ENCODE measurements around the gene ARHGAP15. TPM values are rescaled to one million over a fixed set of nuclear protein-coding genes. Genes with fewer than 3 reads are reported as not detected.

Gene ARHGAP15
- polyA plus RNA-seq, 1 donor from 2014 or later: 0.30 TPM

DNA sequence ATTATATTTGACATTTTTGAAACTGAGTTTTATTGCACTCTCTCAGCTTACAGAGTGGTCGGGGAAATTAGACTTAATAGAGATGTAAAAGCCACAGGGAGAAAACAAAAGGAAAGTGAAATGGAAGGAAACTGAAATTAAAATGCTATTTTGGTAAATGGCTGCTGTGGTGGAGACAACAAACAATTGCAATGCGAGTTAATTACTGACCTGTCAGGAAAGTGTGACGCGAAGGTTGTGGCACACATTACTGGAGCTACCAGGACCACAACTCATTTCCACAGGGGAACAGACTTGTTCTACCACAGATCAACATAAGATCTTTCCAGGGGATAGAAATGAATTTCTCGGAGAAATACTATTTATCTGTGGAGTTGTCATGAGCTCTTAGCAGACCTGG lies 19.5 kb downstream of the ARHGAP15 start:
- Histone ChIP-seq H3K9ac (ENCODE audit: low read length) (no peak overlapping the region), H3K9me3 (ENCODE audit: low read length) (no peaks in the 10 kb centered on the region), H3K27ac (ENCODE audit: low read length) (no peak overlapping the region), H3K4me2 (ENCODE audit: low read length) (no peak overlapping the region), H2AFZ (ENCODE audit: low read depth, low read length) (no peak overlapping the region), H3K79me2 (replicated peaks; ENCODE audit: insufficient read depth, low read length) (no peaks in the 10 kb centered on the region), H3F3A (ENCODE audit: insufficient read depth, low read length, poor library complexity, severe bottlenecking) (no peaks in the 10 kb centered on the region), H3K27me3 (ENCODE audit: insufficient read depth, low read depth, low read length) (no peaks in the 10 kb centered on the region), H3K4me3 (ENCODE audit: low read length) (no peak overlapping the region), H3K36me3 (ENCODE audit: insufficient read depth, low read length) (no peaks in the 10 kb centered on the region), H4K20me1 (ENCODE audit: insufficient read depth) (no peaks in the 10 kb centered on the region), H3K9me2 (ENCODE audit: insufficient read depth, low read length) (no peaks in the 10 kb centered on the region)
- no peak for TF ChIP-seq REST (IDR thresholded peaks at IDR 0.05; ENCODE audit: borderline replicate concordance)
- no peak for TF ChIP-seq POLR2AphosphoS5 (IDR thresholded peaks at IDR 0.05)
- no peak for TF ChIP-seq EZH2 (IDR thresholded peaks at IDR 0.05; ENCODE audit: borderline replicate concordance, insufficient read depth, low read length, poor library complexity, severe bottlenecking)
- TF ChIP-seq TAF1 (IDR thresholded peaks at IDR 0.05; ENCODE audit: low read depth): no peak
- no peak for TF ChIP-seq SMC3 (conservative IDR thresholded peaks at IDR 0.05; ENCODE audit: poor library complexity)
- TF ChIP-seq EP300 (conservative IDR thresholded peaks at IDR 0.05; ENCODE audit: poor library complexity, severe bottlenecking): no peak
- no peak for TF ChIP-seq CTCF (IDR thresholded peaks at IDR 0.05; ENCODE audit: poor library complexity, severe bottlenecking)
- no peak for TF ChIP-seq RAD21 (conservative IDR thresholded peaks at IDR 0.05)
- no peak for TF ChIP-seq MXI1 (conservative IDR thresholded peaks at IDR 0.05; ENCODE audit: poor library complexity, severe bottlenecking)

- H3K79me2 ChIP-seq (replicated peaks; ENCODE audit: insufficient read depth, low read length): no peaks in the 10 kb centered on the region
- H3K4me3 ChIP-seq (ENCODE audit: low read length): no peak overlapping the region
- no peaks in the 10 kb centered on the region for H3K9me2 ChIP-seq (ENCODE audit: insufficient read depth, low read length)
- no peaks in the 10 kb centered on the region for H3K36me3 ChIP-seq (ENCODE audit: insufficient read depth, low read length)
- H4K20me1 ChIP-seq (ENCODE audit: insufficient read depth): no peaks in the 10 kb centered on the region
- no peaks in the 10 kb centered on the region for H3K9me3 ChIP-seq (ENCODE audit: low read length)
- H2AFZ ChIP-seq (ENCODE audit: low read depth, low read length): no peak overlapping the region
- peaks cover 7% of the 10 kb centered on the region for H3K27me3 ChIP-seq (ENCODE audit: insufficient read depth, low read depth, low read length)
- no peak overlapping the region for H3K9ac ChIP-seq (ENCODE audit: low read length)
- no peaks in the 10 kb centered on the region for H3F3A ChIP-seq (ENCODE audit: insufficient read depth, low read length, poor library complexity, severe bottlenecking)
- H3K27ac ChIP-seq (ENCODE audit: low read length): no peak overlapping the region
- no peak overlapping the region for H3K4me2 ChIP-seq (ENCODE audit: low read length)
- no peak for TF ChIP-seq MXI1 (conservative IDR thresholded peaks at IDR 0.05; ENCODE audit: poor library complexity, severe bottlenecking)
- TF ChIP-seq EZH2 (IDR thresholded peaks at IDR 0.05; ENCODE audit: borderline replicate concordance, insufficient read depth, low read length, poor library complexity, severe bottlenecking): no peak
- TF ChIP-seq TAF1 (IDR thresholded peaks at IDR 0.05; ENCODE audit: low read depth): no peak
- TF ChIP-seq RAD21 (conservative IDR thresholded peaks at IDR 0.05): no peak
- no peak for TF ChIP-seq EP300 (conservative IDR thresholded peaks at IDR 0.05; ENCODE audit: poor library complexity, severe bottlenecking)
- TF ChIP-seq SMC3 (conservative IDR thresholded peaks at IDR 0.05; ENCODE audit: poor library complexity): no peak
- no peak for TF ChIP-seq POLR2AphosphoS5 (IDR thresholded peaks at IDR 0.05)
- no peak for TF ChIP-seq CTCF (IDR thresholded peaks at IDR 0.05; ENCODE audit: poor library complexity, severe bottlenecking)
- TF ChIP-seq REST (IDR thresholded peaks at IDR 0.05; ENCODE audit: borderline replicate concordance): no peak
Observed at GRCh38 chr2:143150287-143150686, 21.1 kb downstream of the ARHGAP15 start.
